NCI-H1436 treated with DMSO at 0.1 percent for 48 hours (cell line): ENCODE measurements around the gene UNC13B.

Source experiments
- DNase-seq: peaks from one replicate; lab custom pipeline; 2025; lab: John Stamatoyannopoulos, UW

UNC13B gene

DNA sequence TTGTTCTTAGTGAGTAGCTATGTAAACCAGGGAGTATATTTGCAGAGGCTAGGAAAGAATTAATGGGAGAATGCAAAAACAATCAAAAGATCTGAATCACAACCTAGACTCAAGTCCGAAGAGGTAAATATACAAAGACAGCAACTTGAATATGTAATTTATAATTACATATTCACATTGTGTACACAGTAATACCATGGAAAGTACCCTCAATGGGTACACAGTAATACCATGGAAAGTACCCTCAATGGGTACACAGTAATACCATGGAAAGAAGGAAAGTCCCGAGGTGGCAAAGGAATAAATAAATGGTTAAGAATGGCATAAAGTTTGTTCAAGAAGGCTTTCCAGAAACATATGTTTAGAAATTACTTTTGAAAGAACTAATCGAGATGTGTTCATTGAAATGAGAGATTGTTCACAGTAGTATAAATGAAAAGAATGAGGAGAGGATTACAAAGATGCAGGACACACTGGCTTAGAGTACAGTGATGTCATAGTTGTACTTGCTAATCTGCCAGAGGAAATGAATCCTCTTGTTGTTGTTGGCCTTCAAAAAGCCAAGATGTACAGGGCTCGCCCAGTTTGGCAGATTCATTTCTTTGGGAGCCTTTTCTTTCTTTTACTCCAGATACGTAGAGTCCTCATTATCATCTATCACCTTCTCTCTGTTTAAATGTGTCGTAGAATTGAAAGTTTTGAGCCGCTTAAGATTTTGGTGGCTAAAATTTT lies 116.0 kb downstream of the UNC13B start:
- DNase-seq: no peak

- no peak for DNase-seq
Measured at GRCh38 chr9:35279946-35280345, 118.1 kb downstream of the UNC13B start.

- DNase-seq: no peak
Measured at GRCh38 chr9:35280399-35280798, 118.6 kb downstream of the UNC13B start.

DNA sequence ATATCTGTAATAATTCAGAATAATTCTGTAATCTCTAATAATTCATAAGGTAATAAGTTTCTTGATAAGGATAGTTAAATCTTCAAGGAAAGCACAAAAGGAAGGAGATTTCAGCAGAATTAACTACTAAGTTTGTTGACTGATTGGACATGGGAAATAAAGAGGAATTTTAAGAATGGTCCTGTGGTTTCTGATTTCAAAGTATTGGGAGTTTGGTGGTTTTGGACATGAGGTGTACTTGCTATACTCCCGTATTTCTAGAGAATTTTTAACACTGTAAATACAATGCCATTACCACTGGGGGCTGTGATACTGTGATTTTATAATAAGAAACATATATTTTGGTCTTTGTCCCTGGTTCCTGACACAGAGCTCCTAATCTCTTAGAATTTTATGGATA lies 123.9 kb downstream of the UNC13B start:
- no peak for DNase-seq

GRCh38 chr9:35286381-35286780 lies 124.6 kb downstream of the UNC13B start:
- no peak for DNase-seq

DNA sequence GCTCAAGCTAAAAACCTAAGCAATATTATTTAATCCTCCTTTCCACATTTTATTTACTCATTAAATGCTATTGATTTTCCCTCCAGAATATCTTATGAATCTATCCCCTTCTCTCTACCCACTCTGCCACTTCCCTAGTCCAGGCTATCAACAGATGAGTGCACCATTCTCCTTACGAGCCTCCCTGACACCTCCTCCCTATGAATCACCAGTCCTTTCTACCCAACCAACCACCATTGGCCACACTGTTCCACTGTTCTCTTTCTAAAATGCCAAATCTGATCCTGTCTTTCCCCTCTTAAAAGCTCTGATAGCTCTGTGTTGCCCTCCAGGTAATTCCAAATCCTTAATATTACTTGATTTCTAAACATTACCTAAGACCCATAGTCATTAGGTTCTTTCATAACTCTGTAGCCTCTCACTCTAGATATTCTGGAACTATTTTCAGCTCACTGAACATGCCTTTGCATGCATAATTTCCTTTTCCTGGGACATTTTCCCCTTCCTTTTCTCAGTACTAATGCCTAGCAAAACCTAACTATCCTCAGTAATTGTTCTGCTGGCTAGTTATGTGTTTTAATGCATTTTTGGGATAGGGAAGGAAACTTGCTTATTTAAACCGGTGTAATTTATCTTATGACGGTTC lies 126.3 kb downstream of the UNC13B start:
- DNase-seq: no peak

GRCh38 chr9:35288778-35289177 lies 127.0 kb downstream of the UNC13B start:
- no peak for DNase-seq

DNA sequence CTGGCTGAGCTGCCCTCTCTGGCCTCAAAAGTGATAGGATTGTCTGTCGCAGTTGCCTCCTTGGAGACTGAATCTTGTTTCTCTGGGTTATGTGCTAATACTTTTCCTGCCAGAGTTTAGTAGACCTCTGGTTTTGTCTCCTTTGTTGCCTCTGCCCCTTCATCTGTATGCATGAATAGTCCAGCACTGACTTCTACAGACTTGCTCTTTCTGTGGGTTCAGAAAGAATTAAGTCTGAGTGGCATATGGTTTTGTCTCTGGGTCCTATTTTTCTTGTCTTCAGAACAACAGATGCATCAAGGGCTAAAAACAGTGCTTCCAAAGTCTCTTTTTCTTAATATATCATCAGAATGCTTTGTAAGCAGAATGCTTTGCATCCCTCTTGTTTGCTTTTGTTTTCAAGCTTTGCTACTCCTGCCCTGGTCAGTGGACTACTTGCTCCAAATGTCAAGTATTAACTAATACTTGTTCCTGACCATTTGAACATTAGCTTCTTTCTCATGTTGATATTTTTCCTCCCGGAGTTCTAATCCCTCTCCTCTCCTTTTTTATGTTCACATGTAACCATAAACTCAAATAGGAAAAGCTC lies 131.7 kb downstream of the UNC13B start:
- no peak for DNase-seq

DNA sequence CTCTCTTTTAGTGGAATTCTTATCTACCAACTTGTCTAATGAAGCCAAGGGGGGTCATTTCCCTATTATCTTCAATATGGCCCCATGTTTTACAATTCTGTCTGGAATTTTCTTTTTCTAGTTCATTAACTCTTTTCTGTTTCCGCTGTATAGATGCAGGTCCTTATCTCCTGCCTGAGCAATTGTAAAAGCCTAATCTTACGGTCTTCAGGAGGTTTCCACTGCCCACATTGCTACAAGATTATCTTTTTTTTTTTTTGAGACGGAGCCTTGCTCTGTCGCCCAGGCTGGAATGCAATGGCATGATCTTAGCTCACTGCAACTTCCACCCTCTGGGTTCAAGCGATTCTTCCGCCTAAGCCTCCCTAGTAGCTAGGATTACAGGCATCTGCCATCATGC lies 132.3 kb downstream of the UNC13B start:
- no peak for DNase-seq

- DNase-seq: no peak
Measured at GRCh38 chr9:35294556-35294955, 132.7 kb downstream of the UNC13B start.

DNA sequence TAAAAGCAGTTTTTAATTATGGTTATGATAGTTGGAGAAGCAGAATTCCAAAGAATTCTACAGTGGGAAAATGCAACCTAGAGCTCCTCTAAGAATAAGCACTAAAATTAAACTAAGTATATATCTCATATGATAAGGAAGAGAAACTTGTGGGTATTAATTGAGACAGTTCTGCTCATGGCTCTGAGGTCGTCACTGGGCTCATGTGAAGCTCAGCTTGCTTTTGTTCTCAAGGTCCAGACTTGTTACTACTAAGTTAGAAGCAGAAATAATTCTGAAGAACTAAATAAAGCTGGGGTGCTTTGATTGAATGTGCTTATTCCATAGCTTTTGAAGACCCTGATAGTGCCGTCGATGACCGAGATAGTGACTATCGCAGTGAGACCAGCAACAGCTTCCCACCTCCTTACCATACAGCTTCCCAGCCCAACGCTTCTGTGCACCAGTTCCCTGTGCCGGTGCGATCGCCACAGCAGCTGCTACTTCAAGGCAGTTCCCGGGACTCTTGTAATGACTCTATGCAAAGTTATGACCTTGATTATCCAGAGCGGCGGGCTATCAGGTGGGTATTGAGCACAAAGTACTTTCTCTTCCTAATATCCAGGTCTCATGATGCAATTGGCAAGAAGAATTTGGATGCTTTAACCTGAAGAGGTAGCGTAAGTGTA lies 133.7 kb downstream of the UNC13B start:
- no peak for DNase-seq

DNA sequence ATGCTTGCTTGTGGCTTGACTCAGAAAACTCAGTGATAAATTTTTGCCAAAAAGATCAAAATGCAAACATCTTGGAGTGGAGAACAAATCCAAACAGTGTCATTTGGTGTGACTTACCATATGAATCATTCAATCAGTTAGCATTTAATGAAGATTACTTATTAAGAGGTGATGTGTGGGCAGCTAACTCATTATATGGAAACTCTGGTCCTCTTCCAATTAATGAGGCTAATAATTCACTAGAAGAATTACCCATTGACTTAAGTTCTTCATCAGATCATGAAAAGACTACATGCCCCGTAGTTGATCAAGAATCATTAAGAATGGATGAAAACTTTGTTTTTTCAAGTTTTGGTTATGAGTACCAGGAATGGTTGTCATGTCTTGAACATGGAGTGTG lies 141.8 kb downstream of the UNC13B start:
- DNase-seq: no peak

DNA sequence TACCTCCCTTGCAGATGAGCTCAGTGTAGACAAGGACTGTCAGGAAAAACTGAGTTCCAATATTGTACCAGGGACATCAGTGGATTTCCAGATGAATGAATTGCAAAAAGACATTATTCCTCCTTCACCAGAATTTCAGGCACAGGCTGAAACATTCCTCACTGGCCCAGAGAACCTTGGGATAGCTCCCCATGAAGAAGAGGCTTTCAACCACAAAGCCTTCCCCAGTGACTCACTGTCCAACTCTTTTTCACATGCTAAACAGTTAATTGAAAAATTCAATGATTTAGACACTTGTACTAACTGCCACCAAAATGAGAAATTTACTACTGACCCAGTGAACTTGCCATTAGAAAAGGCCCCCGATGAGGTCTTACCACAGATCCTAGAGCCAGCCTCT lies 144.5 kb downstream of the UNC13B start:
- no peak for DNase-seq

DNA sequence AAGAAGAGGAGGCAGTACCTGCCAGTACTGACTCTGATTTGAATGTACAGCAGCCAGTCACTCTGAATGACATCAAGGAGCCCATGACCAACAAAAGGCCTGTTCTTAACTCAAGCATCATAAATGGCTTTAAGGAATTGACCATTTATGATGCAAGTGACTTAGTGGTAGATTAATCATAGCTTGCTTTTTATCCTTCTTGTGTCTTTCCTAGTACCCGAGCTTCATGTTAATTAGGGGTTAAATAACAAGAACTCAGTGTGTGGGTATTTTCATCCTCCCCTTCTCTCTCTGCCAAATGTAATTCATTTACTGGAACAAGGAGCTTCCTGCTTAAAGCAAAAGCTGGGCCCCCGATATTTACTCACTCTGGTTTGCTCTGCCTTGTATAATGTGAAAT lies 146.5 kb downstream of the UNC13B start:
- no peak for DNase-seq

DNA sequence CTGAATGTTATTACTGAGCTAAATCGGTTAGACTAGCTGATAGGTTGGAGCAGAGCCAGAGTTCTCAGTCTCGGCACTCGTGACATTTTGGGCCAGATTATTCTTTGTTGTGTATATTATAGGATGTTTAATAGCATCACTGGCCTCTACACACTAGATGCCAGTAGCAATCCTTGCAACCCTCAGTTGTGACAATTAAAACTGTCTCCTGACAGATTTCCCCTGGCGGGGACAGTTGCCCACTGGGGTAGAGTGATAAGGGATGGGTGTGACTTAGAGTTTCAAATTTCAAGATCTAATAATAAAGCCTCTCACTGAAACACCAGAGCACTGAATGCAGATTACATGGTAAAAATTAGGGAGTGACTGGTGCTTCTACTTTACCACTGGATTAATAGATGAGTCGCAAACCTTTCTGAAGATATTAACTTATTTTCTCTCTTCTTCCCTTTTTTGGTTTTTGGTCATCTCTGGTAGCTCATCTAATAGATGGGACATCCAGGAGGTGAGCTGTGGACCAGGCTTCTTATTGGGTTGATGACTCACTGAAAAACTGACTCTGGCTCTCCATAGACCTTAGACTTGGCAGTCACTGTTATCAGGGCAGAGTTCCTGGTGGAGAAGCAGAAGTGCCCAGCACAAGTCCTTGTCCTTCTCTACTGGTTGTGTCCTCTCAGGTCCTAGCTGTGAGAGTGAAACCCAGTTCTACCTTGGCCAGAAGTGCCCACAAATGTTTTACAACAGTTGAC lies 150.3 kb downstream of the UNC13B start:
- DNase-seq: no peak

DNA sequence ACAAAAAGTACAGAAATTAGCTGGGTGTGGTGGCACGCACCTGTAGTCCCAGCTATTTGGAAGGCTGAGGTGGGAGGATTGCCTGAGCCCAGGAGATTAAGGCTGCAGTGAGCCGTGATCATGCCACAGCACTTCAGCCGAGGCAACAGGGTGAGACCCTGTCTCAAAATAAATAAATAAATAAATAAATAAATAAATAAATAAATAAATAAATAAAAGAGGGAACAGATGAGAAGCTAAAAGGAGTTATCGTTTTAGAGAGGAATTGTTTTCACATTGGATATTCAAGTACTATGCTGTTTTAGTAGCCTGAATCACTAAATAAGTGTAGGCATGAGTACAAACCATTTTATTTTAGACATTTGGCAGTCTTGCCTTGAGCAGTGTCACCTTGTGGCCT lies 151.7 kb downstream of the UNC13B start:
- DNase-seq: no peak

DNA sequence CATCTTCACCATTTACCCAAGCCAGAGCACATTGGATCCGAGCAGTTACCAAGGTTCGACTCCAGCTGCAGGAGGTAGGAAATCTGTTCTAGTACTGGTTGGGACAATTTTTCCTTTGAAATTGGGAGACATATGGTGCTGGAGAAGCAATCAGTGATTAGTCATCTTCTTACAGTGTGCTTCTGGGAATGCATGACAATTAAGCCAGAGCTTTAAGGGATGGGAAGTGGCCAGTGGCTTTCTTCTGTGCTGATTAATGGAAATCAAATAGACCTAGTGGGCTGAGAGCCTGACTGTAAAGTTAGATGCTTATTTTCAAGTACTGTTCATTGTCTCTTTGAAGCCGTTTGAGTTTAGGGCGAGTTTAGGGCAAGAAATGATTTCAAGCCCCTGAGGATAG lies 152.1 kb downstream of the UNC13B start:
- no peak for DNase-seq

- no peak for DNase-seq
Measured at GRCh38 chr9:35318741-35319140, 156.9 kb downstream of the UNC13B start.

DNA sequence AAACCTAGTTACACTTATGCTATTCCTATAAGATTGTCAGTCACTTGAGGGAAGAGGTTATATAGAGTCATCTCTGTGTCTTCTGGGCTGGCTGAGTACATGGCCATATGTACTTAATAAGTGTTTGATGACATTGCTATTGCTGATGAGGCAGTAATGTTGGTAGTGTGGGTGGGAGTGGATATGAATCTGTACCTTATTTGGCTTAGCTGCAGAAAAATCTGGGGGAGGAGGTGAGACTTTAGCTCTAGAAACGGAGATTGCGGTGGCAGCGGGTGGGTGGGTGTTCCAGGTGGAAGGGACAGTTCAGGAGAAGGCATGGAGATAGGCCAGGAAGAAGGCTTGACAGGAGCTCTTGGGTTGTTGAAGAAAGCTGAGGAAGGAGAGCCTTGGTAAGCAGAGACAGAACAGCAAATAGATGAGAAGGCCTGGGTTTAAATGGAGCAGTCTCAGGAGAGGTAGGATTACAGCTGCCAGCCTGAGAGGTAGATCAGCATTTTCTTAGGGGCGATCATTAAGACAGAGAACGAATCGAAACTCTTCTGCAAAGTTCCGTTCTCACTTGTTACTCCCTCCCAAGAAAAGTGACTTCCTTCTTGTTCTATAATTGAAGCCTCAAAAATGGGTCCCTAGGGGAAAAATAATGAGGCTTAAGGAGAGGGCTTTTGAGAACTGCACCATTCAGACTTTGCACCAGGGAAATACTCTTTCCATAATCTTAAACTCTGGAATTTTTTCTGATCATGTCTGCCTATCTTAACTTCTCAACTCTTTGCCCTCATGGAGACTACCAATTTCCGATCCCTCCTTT lies 160.5 kb downstream of the UNC13B start:
- no peak for DNase-seq

DNA sequence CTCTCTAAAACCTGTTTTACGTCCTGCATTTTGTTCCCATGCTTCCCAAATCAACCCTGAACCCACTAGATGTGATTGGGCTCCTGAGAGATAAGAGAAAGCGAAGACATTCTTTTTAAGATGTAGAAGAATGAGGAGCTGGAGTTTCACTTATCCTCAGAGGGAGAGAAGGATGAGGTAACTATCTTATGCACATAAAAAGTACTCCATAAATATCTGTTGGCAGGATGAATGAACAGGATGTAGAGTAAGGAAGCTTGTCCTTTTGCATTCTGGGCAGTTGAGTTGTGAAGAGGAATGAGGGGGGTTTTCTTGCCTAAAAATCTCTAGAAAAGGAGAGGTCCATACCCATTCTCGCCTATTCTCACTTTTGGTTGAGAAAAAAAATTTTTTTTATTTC lies 163.2 kb downstream of the UNC13B start:
- DNase-seq: no peak

DNA sequence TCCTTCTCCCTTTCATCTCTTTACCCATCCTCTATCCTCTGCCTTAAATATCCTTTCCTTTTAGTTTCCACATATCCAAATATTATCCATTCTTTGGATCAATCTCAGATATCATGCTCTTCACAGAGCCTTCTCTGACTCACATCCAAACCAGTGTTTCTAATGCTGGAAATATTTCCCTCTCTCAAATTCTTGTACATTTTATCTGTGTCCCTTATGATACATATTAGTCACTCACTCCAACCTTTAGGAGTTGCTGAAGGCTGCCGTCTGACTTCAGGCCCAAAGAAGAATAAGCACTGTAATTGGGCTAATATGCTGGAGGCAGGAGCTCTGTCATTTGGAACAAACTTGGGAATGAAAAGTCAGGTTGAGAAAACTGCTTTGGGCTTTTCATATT lies 171.7 kb downstream of the UNC13B start:
- DNase-seq: no peak
